Inflammatory macrophage treated with lipopolysaccharide for 4 hours (primary cell): Measurements from ENCODE around the gene INTS6.
A peak's percentile ranks its signal among the peaks of the same experiment; 100 is the strongest.

ENCODE experiments used
- DNase-seq: peaks from one replicate; pipeline ENCODE4 v3.0.0-alpha.2; 2020

INTS6 gene

DNA sequence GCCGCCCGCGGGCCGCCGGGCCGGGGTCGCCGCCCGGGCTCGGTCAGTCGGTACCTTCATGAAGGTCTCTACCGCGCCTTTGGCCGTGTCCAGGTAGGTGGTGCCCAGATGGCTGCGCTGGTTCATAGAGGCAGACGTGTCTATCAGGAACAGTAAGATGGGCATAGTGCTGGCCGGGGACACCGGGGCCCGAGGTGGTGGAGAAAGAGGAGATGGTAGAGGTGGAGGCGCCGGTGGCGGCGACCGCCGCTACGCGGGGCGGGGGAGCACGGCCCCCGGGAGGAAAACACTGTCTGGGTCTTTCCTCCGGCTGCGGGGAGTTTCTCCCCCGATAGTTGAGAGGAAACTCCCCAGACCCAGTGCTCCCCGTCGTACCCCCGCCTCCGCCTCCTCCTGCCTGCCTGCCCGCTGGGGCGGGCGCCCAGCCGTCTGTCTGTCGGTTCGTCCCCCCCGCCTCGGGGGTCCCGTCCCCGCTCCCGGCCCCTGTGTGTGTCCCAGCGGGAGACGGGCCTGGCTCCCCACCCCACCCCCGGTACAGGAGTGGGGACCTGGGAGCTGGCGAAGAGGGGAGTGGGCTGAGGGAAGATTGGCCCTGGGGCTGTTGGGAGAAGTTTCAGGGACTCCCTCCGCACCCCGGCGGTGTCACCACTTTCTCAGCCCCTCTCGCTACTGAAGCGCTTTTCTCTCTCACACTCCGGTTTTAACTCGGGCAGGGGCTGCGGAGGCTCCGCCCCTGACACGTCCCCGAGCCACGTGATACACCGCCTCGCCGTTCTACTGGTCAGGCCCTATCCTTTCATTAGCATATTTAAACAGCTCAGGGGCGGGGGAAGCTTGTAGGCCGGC lies at the start of gene INTS6:
INTS6 (minus strand) TSS at position 676 of the 846 bp plus-strand sequence; CDS start at position 165, 511 bp downstream.
- peak; percentile 100 for DNase-seq

GRCh38 chr13:51502153-51502651 lies 49.4 kb upstream of the INTS6 start:
- DNase-seq: peak; percentile 78

- peak; percentile 16 for DNase-seq
Measured at GRCh38 chr13:51501592-51502152, 48.8 kb upstream of the INTS6 start.

DNA sequence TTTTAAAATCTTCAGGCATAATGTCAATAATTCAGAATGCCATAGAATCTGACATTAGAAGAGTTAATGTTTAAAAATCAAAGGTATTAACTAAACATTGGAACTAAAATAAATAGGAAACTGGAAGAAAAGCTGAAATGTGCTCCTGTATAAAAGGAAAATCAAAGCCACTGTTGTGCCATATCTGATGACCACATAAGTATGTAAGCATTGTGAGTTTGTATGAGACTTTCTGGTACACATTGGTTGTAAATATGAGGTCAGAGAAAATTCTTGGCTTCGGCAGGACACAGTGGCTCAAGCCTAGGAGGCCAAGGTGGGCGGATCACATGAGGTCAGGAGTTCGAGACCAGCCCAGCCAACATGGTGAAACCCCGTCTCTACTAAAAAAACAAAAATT lies 48.3 kb upstream of the INTS6 start:
- no peak for DNase-seq

GRCh38 chr13:51500687-51501086 lies 47.9 kb upstream of the INTS6 start:
- DNase-seq: no peak

DNA sequence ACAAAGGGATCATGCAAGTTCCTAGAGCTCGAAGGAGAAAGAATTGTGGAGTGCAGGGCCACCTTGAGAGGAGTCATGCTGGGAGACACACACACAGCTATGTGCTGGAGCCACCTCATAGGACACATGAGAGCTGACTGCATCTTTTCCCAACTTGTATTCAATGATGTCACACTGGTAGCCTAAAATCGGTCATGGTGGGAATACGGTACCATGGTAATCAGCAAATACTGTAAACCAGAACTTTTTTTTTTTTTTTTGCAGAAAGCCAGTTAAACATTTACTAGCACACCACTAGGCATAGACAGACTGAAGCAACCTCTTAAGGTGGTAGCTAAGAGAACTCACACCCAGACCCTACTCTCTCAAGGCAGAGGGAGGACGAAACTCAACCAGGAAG lies 47.0 kb upstream of the INTS6 start:
- DNase-seq: no peak

GRCh38 chr13:51495316-51495715 lies 42.5 kb upstream of the INTS6 start:
- no peak for DNase-seq

DNA sequence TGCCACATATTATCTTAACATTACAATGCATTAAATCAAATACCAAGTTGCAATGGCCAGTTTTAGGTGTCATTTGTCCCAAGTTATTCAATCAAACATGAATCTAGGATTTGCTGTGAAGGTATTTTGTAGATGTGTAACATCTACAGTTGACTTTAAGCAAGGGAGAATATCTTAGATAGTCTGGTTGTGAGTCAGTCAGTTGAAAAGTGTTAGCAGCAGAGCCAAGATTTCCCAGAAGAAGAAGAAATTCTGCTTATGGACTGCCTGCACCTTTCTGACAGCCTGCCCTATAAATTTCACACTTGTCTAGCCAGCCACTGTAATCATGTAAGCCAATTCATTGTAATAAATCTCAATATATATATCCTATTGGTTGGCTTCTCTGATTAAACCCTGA lies 41.3 kb upstream of the INTS6 start:
- DNase-seq: no peak

- no peak for DNase-seq
Measured at GRCh38 chr13:51488212-51488611, 35.4 kb upstream of the INTS6 start.

DNA sequence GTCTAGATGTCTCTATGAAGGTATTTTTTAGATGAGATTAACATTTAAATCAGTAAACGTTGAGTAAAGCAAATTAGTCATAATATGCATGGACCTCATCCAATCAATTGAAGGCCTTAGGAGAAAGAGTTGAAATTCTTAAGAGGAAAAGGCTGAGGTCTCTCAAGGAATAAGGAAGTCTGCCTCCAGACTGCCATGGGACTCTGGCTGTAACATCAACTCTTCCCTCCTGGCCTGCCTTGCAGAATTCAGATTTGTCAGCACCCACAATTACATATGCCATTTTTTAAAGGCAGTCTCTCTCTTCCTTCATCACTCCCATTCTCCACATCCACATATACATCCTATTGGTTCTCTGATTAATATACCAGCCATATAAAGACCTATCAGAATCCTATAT lies 28.8 kb upstream of the INTS6 start:
- DNase-seq: peak; percentile 38

- DNase-seq: peak; percentile 78
Measured at GRCh38 chr13:51479199-51479523, 26.3 kb upstream of the INTS6 start.

DNA sequence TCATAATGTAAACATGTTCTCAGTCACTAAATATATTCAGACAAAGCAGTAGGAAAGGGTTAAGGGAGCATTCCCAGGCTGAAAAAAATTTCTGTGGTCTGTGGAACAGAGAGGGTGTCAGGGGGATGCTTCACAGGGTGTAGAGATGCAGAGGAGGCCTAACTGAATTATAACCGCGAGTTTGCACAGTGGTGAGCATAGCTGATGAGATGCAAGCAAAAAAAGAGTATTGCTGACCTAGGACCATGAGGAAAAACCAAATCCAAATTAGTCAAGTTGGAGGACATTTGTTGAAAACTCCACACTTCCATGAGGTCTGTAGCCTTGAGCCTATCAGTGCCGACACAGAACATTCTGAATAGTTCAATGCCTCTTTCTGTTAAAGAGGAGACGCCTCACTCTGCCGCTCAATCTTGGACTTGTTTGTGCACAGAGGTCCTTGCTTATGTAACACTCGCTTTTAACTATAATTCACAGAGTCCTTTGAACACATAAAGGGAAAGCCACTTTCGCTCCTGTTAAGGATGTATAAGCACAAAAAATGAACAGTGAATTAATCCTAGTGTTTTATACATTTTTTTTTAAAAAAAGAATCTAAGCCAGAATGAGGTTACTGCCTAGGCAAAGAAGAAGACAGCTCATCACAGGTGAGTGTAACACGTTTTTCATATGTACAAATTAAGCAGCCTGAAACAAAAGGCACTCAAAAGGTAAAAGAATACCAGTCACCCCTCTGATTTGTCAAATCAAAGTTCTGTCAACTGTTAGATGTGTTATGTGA lies 25.8 kb upstream of the INTS6 start:
- no peak for DNase-seq

DNA sequence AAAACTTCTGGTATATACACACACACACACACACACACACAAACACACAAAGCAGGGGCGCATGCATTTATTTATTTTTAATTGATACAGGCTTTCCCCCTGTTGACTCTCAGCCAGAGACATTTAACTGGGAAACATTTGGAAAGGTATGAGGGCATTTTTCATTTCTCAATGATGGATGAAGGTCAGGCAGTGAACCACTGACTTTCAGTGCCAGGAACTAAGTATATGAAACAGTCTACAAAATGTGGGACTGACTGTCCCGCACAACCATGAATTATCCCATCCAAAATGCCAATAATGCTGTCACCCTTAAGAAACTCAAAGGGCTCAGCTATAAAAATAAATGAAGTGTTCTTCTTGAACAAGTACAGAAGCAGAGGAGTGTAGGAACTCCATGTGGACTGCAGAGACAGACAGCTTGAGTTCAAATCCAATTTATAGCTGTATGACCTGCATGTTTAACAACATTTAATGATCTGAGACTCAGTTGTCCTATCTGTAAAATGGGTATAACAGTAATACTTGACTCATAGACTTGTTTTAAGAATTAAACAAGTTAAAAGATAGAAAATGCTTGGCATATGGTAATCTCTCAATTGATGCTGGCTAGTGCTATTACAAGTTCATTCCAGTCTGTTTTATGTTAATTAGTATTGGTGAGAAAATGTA lies 25.0 kb upstream of the INTS6 start:
- no peak for DNase-seq

- no peak for DNase-seq
Measured at GRCh38 chr13:51477149-51477548, 24.3 kb upstream of the INTS6 start.

DNA sequence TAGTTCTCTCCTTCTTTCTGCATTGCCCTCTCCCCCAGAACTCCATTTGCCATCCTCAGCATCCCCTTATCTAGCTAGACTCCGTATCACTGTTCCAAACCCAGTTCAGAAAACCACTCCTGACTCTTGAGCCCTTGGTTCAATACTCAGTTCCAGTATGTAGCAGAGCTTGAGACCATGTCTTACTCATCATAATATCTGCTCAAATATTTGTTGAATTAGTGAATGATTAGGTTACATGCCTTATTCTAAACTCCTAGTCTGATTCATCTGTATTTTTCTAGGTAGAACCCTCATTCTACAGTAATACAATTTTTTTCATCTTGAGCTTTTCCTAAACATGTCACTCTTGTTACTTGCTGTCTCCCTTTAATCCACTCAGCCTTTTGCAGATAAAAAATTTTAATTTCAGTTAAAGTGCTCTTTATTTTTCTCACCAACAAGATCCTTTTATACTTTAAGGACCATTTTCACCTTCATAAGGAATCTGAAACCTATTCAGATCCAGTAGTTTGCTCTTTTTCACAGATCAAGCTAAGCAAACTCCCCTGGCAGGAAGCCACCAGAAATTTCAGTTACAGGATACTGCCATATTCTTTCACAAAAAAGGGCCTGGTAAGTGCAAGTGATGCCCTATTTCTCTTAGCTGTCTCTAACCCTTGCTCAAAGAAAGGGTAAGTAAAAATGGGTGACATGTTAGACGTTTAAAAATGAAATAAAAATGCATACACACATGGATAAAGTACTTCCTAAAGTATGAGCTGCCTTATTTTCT lies 23.1 kb upstream of the INTS6 start:
- no peak for DNase-seq

- no peak for DNase-seq
Measured at GRCh38 chr13:51469790-51470189, 17.0 kb upstream of the INTS6 start.

GRCh38 chr13:51467730-51468129 lies 14.9 kb upstream of the INTS6 start:
- DNase-seq: no peak

GRCh38 chr13:51465124-51465523 lies 12.3 kb upstream of the INTS6 start:
- DNase-seq: no peak

- peak; percentile 56 for DNase-seq
Measured at GRCh38 chr13:51457086-51457815, 4.4 kb upstream of the INTS6 start.

GRCh38 chr13:51456510-51456909 lies 3.7 kb upstream of the INTS6 start:
- DNase-seq: no peak

DNA sequence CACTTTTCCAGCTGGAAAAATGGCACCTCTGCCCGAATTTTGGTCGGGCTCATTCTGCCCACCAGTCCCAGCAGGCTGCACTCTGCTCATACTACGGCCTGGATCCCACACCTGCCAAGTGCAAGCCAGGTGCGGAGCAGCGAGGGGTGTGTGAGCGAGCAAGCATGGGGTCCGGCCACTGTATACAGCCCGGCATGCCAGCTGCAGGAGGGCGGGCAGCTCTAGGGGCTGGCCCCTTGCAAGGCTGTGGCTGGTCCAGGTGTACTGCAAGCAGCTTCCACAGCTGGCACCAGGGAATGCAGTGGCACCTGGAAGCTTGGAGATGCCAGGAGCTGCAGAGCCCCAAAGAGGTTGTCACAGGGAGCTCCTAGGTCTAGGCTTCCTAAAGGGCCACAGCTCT lies 2.7 kb upstream of the INTS6 start:
- DNase-seq: no peak
